Stimulated activated CD4-positive, alpha-beta T cell treated with anti-CD3 and anti-CD28 coated beads, TNF-alpha, amount 100 ng/mL, for 1 hour (primary cell): ENCODE data around the gene NLGN1.

Experiments
- DNase-seq, 3 donors: peaks; one replicate each; pipeline ENCODE4 v3.0.0-alpha.2; 2020; ENCODE audit warnings: low read depth in 3 of 3, low spot score in 1 of 3

The NLGN1 gene

DNA sequence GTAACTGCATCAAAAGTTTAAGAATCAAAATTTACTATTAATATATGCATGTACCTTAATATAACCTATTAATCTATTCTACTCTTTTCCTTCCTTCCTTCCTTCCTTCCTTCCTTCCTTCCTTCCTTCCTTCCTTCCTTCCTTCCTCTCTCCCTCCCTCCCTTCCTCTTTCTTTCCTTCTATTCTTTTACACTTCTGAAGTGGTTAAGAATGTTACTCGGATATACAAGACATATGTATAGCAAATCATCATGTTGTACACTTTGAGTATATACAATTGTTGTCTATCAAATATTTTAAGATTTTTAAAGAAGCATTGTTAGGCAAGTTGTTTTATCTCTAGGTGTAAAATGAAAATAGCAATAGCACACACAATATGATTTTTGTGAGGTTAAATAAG lies 748.5 kb downstream of the NLGN1 start:
- no peak for DNase-seq

DNA sequence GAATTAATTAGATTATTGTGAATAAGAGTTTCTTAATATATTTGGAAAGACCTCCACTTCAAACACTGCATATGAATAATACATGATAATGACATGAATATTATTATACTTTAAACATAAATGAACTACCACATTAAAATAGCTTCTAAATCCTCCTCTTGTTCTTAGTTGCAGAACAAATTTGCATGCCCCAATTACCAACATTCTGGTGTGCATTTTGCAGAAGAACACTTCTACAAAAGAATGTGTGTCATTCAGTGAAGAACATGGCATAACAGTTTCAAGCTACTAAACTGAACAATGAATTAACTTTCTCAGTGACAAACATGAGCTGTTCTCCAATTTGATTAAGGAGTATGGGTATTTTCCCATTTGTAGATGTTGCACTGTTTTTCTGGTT lies 750.3 kb downstream of the NLGN1 start:
- DNase-seq, result no peak

DNA sequence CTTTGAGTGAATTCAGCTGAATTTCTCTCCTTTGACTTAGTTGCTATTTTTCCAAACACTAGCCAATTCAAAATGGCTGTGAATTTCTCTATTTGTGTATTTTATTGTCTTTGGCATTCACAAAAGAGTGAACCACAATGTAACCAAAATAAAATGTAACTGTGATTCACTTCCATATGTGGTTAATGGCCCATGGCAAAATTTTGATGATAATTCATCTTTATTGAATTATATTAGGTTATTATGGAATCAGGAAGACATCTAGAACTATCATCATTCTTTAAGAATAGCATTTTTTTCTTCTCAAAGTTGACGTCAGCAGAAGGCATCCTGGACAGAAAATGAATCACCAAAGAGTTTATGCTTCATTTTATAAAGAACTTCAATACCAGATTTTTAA lies 756.3 kb downstream of the NLGN1 start:
- DNase-seq, result no peak

GRCh38 chr3:174156200-174156599 lies 758.7 kb downstream of the NLGN1 start:
- no peak for DNase-seq

DNA sequence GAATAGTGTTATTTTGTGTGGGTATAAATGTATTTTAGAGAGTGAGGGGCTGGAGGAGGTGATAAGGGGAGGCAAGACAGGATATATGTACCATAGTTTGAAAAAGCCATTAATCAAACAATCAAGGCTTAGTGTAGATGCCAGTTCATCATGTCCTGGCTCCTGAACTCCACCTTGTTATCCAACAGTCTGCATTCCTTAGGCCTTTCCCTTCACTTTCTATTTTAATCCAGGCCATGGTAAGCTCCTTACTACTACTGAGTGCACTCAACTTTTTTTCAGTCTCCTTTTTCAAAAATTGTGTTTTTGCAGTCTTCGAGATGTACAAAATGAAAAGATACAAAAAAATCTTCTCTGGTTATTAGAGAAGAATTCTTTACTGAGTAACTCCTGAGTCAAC lies 761.1 kb downstream of the NLGN1 start:
- no peak for DNase-seq

- no peak for DNase-seq
These were observed 762.1 kb downstream of the NLGN1 start for GRCh38 chr3:174159604-174160003.

DNA sequence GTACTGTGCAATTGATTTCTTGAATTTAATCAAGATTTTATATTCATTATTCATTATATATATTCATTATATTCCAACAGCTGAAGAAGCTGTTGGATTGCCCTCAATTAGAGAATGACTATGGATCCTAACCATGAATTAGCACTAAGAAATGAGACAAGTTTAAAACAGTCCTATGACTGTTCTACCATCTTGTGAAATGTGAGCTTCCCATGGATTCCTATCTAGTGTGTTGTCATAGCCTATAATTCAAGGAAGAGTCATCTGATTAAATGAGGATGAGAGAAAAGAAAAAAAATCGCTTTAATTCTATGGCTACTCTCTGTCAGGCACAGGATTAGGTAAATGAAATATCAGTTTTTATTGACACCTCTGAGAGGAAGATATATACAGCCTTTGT lies 765.0 kb downstream of the NLGN1 start:
- no peak for DNase-seq

GRCh38 chr3:174168026-174168425 lies 770.5 kb downstream of the NLGN1 start:
- no peak for DNase-seq

DNA sequence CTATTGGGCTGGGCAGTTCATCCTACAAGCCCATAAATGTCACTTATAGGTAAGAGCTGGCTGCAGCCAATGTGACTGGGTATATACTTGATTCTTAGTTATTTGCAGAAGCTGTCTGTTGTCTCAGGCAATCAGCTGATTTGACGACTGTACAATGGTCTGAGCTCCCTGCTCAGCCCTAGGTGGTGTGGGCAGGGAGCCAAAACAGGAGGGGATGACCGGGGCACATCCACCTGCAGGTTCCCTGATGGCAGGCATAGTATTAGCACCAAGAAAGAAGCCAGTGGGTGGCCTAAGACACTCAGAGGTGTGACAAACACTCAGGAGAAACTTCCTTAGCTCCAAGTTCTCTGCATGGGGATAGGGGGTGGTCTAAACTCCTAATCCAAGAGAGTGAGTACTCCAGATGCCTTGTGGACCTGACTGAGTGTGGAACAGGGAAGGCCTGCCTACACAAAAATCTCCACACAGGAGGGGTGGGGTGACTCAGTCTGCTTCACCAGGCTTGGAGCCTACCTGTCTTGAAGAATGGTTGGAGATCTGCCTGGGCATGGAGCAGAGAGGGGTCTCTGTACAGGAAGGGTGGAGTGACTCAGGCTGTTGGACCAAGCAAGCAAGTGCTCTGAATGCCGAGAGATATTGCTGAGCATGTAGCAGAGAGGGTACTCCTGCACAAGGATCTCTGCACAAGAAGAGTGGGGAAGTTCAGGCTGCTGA lies 771.2 kb downstream of the NLGN1 start:
- no peak for DNase-seq

DNA sequence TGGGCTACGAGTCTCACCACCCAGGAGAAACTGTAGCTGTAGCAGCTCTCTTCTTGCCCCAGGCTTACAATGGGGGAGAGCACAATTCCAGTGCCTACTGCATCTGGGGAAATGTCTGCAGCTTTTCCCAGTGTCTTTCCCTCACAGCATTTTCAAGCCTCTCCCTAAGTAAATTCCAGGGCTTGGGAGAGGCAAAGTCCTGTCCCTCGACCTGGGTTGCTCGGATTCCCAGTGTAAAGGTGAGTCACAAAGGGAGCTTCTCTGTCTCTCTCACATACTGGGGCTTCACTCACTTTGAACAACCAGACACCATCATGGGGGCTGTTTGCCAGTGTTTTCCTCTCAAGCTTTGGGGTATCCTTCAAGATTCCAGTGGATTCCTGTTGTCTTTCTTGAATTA lies 772.2 kb downstream of the NLGN1 start:
- DNase-seq, result no peak

GRCh38 chr3:174170248-174170647 lies 772.7 kb downstream of the NLGN1 start:
- DNase-seq, result no peak

DNA sequence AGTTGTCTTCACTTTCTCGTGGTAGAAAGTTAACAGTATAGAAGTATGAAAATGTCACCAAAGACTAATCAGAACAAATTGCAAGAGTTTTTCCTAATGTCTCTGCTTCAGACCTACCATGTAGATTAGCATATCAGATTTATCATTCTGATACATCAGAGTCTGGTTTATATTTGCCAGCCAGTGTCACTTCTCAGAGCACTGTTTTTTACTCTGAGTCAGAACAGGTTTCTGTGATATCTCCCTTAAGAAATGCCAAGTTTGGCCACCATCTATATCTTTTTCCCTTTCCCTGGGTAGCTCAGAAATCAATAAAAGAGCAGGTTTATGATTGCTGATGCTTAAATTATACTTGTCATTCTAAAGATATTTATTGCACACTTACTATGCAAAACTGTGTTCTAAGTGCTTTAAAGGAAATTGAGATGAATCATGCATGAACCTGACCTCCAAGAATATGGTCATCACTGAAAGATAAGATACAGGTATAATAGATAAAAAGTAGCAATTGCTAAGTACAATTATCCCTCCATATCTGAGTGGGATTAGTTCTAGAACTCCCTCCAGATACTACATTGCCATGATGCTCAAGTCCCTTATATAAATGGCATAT lies 788.9 kb downstream of the NLGN1 start:
- DNase-seq, result no peak

DNA sequence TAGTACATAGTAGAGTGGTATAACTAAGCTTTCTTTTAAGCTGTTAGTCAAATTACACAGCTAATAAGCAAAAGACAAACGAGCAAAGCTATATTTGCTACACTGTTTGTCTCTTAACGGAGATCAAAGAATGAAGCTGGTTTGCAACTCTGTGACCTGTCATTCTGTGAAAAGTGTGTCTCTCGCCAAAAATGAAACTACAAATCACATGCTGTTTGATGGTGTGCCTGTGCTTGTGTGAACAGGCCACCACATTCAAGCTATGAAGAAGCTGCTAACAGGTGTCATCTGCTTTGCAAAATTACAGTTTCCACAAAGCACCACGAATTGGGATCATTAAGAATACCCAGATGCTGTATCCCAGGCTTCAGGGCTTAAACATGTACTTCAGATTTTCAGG lies 793.8 kb downstream of the NLGN1 start:
- no peak for DNase-seq

GRCh38 chr3:174191895-174192294 lies 794.4 kb downstream of the NLGN1 start:
- no peak for DNase-seq

GRCh38 chr3:174192471-174192870 lies 794.9 kb downstream of the NLGN1 start:
- DNase-seq, result no peak

- DNase-seq, result no peak
These were observed 796.1 kb downstream of the NLGN1 start for GRCh38 chr3:174193604-174194003.

DNA sequence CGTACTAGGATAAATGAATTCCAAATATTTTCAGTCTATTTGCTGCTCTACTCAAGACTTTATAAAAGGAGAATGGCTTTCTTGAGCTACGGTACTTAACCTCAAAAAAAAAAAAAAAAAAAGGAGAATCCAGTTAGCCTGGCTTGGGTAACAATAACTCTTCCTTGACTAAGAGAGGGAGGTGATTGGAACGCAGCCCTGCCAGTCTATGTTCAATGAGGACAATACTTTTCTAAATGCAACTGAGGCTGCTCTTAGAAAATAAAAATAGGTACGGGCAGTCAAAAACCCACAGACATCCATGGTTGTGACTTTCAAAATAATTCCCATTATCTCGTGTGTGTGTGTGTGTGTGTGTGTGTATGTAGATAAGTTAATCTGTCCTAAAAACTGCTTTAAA lies 799.9 kb downstream of the NLGN1 start:
- DNase-seq, result no peak

- DNase-seq, result no peak
These were observed 800.7 kb downstream of the NLGN1 start for GRCh38 chr3:174198199-174198598.

DNA sequence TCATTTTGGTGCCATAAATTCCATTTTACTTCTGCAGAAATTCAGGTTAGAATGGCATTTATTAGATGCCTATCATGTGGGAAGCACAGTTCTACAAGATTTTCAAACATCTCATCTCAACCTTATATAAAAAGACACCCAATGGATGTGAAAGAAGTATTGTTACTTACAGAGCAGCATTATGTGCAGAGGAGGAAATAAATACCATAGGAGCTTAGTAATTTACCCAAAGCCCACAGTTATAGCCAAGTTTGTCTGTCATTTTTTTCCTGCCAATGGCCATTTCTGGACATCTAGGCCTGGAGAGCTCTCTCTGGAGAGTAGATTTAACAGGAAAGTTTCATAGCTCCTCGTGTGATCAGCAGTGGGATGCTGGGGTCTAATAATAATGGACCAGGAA lies 802.2 kb downstream of the NLGN1 start:
- DNase-seq, result no peak

DNA sequence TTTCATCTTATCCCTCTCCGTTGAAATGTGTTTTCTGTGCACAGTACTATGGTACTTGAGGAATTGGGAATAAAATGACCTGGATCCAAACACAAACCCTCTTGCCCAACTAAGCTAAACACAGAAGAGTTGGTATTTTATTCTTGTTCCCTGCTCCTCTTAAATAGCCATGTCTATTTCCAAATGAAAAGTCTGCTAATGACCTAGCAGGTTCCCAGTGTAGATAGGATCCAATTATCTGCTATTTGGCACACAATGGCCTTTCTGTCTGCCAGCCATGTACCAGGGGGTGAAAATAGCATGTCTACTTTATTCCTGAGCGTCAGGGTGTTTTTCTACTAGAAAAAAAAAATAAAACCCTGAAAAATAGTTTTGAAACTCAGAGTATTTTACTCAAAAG lies 804.6 kb downstream of the NLGN1 start:
- DNase-seq, result no peak

DNA sequence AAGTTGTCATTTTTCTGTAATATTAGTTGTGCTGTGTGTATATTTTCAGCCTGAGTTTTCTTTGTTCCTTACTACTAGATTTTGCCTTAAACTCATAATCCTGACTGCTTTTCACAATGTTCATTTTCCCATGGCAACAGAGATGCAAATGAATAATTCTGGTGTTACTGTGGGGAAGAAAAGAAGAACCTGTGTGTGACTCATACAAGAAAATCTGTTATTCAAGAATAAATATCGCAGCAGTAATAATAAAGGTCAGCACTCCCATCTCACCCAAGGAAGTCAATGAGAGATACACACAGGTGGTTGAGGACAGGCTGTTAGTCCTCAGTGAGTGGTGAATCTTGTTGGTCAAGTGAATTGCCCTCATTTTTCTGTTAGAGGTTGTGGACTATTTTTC lies 805.0 kb downstream of the NLGN1 start:
- DNase-seq, result no peak

DNA sequence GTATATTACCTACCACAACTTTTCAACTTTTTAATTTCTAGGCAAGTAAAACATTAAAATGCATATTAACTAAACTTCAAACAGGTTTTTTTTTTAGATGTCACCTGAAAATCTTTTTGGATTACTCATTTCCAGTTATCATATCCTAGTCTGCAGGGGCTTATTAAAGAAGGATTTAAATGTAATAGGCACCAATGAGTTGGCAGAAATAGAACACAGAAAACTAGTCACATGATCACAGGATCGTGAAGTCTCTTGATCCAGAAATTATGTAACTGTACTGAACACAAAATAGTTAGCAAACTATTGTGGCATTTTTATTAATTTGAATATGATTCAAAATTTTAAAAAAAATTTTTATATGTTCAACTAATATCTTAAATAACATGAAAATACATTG lies 807.2 kb downstream of the NLGN1 start:
- no peak for DNase-seq

DNA sequence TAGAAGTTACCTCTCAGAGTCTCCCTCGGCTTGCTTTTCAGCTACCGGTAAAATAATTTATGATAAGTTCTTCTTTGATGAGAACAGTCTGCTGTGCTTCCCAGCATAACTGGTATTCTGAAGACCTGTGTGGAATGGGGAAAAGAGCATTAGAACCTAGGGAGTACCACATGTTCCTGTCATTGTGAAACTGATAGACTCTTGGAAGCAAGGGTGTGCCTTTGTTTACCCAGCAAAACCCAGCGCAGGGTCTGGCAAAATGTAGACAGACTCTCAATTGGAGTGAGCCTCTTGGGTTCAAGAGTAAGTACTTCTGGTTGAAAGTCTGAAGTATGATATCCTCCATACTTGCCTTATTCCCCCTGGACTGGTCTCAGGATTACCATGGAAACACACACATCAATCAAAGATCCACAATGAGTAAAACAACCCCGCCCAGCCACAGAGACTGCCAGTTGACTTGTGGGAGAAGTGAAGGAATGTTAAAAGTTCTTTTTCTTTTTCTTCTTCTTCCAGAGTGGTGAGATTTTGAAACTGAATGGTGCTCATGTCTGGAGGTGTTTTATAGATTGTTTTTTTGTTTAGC lies 809.2 kb downstream of the NLGN1 start:
- no peak for DNase-seq
